H1 (cell line): ENCODE results near the gene NCLN.
A peak's percentile ranks its signal among the peaks of the same experiment; 100 is the strongest.

ENCODE experiments used
- POLR2A ChIP-seq, 2 experiments: IDR thresholded peaks; 1 replicate in 1 of 2; 2 replicates in 1 of 2; pipeline ENCODE4 v1.6.1; 2011; ENCODE audit warnings: low read depth in 2 of 2, low read length in 2 of 2, mild to moderate bottlenecking in 2 of 2; ENCODE audit errors: control extremely low read depth in 1 of 2
- YY1 ChIP-seq: IDR thresholded peaks from 2 replicates; pipeline ENCODE4 v1.6.1; 2011; ENCODE audit warnings: low read depth, mild to moderate bottlenecking, low read length
- TF ChIP-seq, protein P1 (sequence below), 3 experiments: IDR thresholded peaks; 1 replicate in 2 of 3; 2 replicates in 1 of 3; pipeline versions ENCODE4 v1.5.1 to v1.6.1; 2011; ENCODE audit warnings: low read length in 3 of 3, mild to moderate bottlenecking in 3 of 3, inconsistent platforms in 2 of 3, low read depth in 1 of 3, moderate library complexity in 1 of 3; ENCODE audit not compliant: insufficient read depth in 1 of 3; ENCODE audit errors: control extremely low read depth in 1 of 3

GRCh38 chr19:3250675-3251074, 64.9 kb downstream of the NCLN start:
- TF ChIP-seq, protein P1, sequence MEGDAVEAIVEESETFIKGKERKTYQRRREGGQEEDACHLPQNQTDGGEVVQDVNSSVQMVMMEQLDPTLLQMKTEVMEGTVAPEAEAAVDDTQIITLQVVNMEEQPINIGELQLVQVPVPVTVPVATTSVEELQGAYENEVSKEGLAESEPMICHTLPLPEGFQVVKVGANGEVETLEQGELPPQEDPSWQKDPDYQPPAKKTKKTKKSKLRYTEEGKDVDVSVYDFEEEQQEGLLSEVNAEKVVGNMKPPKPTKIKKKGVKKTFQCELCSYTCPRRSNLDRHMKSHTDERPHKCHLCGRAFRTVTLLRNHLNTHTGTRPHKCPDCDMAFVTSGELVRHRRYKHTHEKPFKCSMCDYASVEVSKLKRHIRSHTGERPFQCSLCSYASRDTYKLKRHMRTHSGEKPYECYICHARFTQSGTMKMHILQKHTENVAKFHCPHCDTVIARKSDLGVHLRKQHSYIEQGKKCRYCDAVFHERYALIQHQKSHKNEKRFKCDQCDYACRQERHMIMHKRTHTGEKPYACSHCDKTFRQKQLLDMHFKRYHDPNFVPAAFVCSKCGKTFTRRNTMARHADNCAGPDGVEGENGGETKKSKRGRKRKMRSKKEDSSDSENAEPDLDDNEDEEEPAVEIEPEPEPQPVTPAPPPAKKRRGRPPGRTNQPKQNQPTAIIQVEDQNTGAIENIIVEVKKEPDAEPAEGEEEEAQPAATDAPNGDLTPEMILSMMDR (IDR thresholded peaks at IDR 0.05; ENCODE audit: control extremely low read depth in 1 of 3, insufficient read depth in 1 of 3, low read depth in 1 of 3, low read length in 3 of 3): peak; percentile 45 to 87 (median 82)
- TF ChIP-seq POLR2A (IDR thresholded peaks at IDR 0.05; ENCODE audit: control extremely low read depth in 1 of 2, low read depth in 2 of 2, low read length in 2 of 2) (no peak), YY1 (no peak)
